Muscle of arm (tissue), 14 donors: ENCODE results near the gene KLHL42. TPM values are rescaled to one million over a fixed set of nuclear protein-coding genes. Genes with fewer than 3 reads are reported as not detected.
"Not testable (repeated sequence)": the region's sequence is repeated elsewhere in the genome, so short reads cannot be mapped to it uniquely, and the experiment has no call there.

Experiments used
- DNase-seq: peaks from one replicate; pipeline ENCODE4 v3.0.0-alpha.2; 2013
- long read RNA-seq, 11 donors: transcript quantifications; one replicate each; lab custom pipeline, GENCODE V29; 2026
- polyA plus RNA-seq, 12 donors: library from polyadenylated mRNA; unstranded; fragments of 120-200 nt; gene quantifications; one replicate each; pipeline ENCODE4 v1.2.1, GENCODE V29; 2013; ENCODE audit not compliant: insufficient read length in 12 of 12

The KLHL42 gene, protein sequence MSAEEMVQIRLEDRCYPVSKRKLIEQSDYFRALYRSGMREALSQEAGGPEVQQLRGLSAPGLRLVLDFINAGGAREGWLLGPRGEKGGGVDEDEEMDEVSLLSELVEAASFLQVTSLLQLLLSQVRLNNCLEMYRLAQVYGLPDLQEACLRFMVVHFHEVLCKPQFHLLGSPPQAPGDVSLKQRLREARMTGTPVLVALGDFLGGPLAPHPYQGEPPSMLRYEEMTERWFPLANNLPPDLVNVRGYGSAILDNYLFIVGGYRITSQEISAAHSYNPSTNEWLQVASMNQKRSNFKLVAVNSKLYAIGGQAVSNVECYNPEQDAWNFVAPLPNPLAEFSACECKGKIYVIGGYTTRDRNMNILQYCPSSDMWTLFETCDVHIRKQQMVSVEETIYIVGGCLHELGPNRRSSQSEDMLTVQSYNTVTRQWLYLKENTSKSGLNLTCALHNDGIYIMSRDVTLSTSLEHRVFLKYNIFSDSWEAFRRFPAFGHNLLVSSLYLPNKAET
- 10 to 100 TPM in 11 of 12 donors, not detected in 1; 12.4 to 23.3 (median 15.6) TPM for polyA plus RNA-seq
- long read RNA-seq, donor 1, full-length matches to known transcripts: 10 of 10 reads
- long read RNA-seq, donor 1, partial matches to known transcripts: 0 of 10 reads
- long read RNA-seq, donor 1, other reads (novel, unspliced or antisense): 0 of 10 reads
- long read RNA-seq, donor 2, full-length matches to known transcripts: 8 of 8 reads
- long read RNA-seq, donor 2, partial matches to known transcripts: 0 of 8 reads
- long read RNA-seq, donor 2, other reads (novel, unspliced or antisense): 0 of 8 reads
- long read RNA-seq, donor 3, full-length matches to known transcripts: 2 of 2 reads
- long read RNA-seq, donor 3, partial matches to known transcripts: 0 of 2 reads
- long read RNA-seq, donor 3, other reads (novel, unspliced or antisense): 0 of 2 reads
- long read RNA-seq, donor 4, full-length matches to known transcripts: 1 of 1 reads
- long read RNA-seq, donor 4, partial matches to known transcripts: 0 of 1 reads
- long read RNA-seq, donor 4, other reads (novel, unspliced or antisense): 0 of 1 reads
- long read RNA-seq, donor 5: 0 reads
- long read RNA-seq, donor 6, full-length matches to known transcripts: 2 of 2 reads
- long read RNA-seq, donor 6, partial matches to known transcripts: 0 of 2 reads
- long read RNA-seq, donor 6, other reads (novel, unspliced or antisense): 0 of 2 reads
- long read RNA-seq, donor 7, full-length matches to known transcripts: 4 of 4 reads
- long read RNA-seq, donor 7, partial matches to known transcripts: 0 of 4 reads
- long read RNA-seq, donor 7, other reads (novel, unspliced or antisense): 0 of 4 reads
- long read RNA-seq, donor 8, full-length matches to known transcripts: 6 of 6 reads
- long read RNA-seq, donor 8, partial matches to known transcripts: 0 of 6 reads
- long read RNA-seq, donor 8, other reads (novel, unspliced or antisense): 0 of 6 reads
- long read RNA-seq, donor 9, full-length matches to known transcripts: 3 of 3 reads
- long read RNA-seq, donor 9, partial matches to known transcripts: 0 of 3 reads
- long read RNA-seq, donor 9, other reads (novel, unspliced or antisense): 0 of 3 reads
- long read RNA-seq, donor 10, full-length matches to known transcripts: 4 of 4 reads
- long read RNA-seq, donor 10, partial matches to known transcripts: 0 of 4 reads
- long read RNA-seq, donor 10, other reads (novel, unspliced or antisense): 0 of 4 reads
- long read RNA-seq, donor 11, full-length matches to known transcripts: 5 of 5 reads
- long read RNA-seq, donor 11, partial matches to known transcripts: 0 of 5 reads
- long read RNA-seq, donor 11, other reads (novel, unspliced or antisense): 0 of 5 reads

DNA sequence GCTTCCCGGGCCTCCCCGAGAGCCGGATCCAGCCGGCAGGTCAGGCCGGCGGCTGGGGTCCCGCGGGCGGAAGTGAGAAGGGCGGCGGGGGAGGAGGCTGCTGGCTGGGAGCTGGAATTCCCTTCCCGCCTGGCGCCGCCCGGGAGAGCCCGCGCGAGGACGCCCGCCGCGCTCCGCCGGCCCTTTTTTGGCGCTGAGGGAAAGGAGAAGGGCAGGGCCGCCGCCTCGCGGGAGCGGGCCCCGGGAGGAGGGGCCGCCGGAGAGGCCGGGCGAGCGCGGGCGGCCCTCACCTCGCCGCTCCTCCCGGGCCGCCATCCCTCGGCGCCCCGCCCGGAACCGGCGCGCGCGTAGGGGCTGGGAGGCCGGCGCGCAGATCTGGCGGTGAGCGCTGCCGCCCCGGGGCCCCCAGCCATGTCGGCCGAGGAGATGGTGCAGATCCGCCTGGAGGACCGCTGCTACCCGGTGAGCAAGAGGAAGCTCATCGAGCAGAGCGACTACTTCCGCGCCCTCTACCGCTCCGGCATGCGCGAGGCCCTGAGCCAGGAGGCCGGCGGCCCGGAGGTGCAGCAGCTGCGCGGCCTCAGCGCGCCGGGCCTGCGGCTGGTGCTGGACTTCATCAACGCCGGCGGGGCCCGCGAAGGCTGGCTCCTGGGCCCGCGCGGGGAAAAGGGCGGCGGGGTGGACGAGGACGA lies at the start of gene KLHL42, which contains the start of gene MANSC4:
Gene KLHL42 (plus strand): TSS at position 314 of the 692 bp plus-strand sequence. CDS start 98 bp downstream, at position 412.
Gene MANSC4 (minus strand): TSS at position 317 of the 692 bp plus-strand sequence. CDS start 8,960 bp downstream, outside the sequence.
- peak; percentile 73 for DNase-seq

DNA sequence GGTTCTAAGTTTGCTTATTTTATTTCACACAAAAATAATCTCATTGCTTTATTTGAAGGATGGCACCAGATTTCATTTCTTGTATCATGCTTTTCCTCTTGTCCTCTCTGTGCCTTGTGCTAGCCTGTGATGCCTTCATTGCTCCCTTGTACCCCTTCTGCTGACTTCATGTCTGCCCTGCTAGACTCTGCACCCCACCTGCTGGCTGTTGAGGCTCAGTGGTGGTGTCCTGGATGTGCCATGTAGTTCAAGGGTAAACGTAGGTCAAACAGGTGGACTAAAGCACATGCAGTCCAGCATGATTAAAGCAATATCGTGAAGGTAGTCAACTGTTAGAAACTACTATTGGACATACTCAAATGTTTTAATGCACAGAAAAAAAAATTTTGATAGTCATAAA lies 47.8 kb upstream of the KLHL42 start:
- no peak for DNase-seq

- DNase-seq: peak; percentile 31
These were observed 46.9 kb upstream of the KLHL42 start for GRCh38 chr12:27733052-27733656.

DNA sequence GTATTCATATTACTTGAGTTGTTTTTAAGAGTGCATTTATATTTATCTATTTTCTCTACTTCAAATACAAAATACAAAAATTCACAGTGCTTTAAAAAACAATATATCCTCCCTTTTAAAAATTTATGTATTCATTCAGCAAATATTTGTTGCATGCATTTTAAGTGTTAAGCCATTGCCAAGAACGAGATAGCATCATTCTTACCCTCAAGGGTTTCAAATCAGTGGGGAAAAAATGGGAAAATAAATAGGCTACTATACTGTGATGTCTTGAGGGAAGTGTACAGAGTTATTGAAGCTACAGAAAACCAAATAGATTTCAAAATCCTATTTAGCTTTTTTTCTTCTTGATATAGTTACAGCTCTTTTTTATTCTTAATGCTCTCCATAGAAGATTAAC lies 46.2 kb upstream of the KLHL42 start:
- DNase-seq: no peak

GRCh38 chr12:27734321-27734720 lies 45.7 kb upstream of the KLHL42 start:
- DNase-seq: not testable (repeated sequence)

- no peak for DNase-seq
These were observed 36.4 kb upstream of the KLHL42 start for GRCh38 chr12:27743601-27744000.

DNA sequence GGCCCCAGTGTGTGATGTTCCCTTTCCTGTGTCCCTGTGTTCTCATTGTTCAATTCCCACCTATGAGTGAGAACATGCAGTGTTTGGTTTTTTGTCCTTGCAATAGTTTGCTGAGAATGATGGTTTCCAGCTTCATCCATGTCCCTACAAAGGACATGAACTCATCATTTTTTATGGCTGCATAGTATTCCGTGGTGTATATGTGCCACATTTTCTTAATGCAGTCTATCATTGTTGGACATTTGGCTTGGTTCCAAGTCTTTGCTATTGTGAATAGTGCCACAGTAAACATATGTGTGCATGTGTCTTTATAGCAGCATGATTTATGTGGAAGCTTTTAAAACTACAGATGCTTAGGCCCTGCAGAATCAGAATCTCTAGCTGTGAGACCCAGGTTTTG lies 34.3 kb upstream of the KLHL42 start:
- not testable (repeated sequence) for DNase-seq

DNA sequence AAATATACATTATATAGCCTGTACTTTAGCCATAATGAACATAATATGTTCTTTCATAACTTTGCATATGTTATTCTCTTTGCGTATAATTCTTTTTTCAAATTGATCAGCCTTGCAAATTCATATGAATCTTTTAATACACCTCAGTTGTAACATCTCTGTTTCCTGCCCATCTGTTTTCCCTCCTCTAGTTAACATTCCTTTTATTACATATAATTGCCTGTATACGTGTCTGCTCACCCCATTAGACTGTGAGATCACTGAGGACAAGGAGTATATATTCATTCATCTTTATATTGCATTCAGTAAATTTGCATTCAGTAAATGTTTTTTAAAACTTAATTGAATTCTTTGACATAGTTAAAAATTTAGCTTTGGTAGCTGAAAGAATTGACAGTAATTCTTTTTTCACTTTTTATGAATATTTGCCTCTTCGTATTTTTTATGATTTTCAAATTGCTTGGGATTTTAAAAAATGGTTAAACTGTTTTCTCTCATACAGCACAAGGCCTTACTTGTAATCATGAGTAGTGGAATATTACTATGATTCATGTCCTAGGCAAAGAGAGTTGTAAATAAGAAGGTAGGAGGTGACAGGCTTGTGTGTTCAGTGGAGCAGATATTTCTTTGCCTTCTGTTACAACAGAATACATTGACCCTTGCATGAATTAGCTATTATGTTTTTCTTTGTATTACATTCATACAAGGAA lies 32.8 kb upstream of the KLHL42 start:
- DNase-seq: no peak

- DNase-seq: no peak
These were observed 28.5 kb upstream of the KLHL42 start for GRCh38 chr12:27751386-27752047.

GRCh38 chr12:27754795-27755194 lies 25.2 kb upstream of the KLHL42 start:
- no peak for DNase-seq

GRCh38 chr12:27756670-27757195 lies 23.3 kb upstream of the KLHL42 start:
- DNase-seq: no peak

- DNase-seq: no peak
These were observed 17.3 kb upstream of the KLHL42 start for GRCh38 chr12:27762757-27763156.

- no peak for DNase-seq
These were observed 13.4 kb upstream of the KLHL42 start for GRCh38 chr12:27766587-27766986.

GRCh38 chr12:27769142-27769673 lies 10.8 kb upstream of the KLHL42 start:
- DNase-seq: no peak

- DNase-seq: no peak
These were observed 8.3 kb upstream of the KLHL42 start for GRCh38 chr12:27771481-27772327.

GRCh38 chr12:27772328-27773049 lies 7.5 kb upstream of the KLHL42 start:
- DNase-seq: no peak
